GM20000 (cell line): Measurements from ENCODE around the gene RANBP17.
"Not testable (repeated sequence)": the region's sequence is repeated elsewhere in the genome, so short reads cannot be mapped to it uniquely, and the experiment has no call there.

Experiments
- DNase-seq: peaks from one replicate; pipeline ENCODE4 v3.0.0; 2012; ENCODE audit warnings: low spot score
- TF ChIP-seq, protein P1 (sequence below): IDR thresholded peaks from 2 replicates; pipeline ENCODE4 v1.5.1; 2012; ENCODE audit warnings: mild to moderate bottlenecking, control low read depth; ENCODE audit errors: extremely low read depth, missing control alignments

The RANBP17 gene

DNA sequence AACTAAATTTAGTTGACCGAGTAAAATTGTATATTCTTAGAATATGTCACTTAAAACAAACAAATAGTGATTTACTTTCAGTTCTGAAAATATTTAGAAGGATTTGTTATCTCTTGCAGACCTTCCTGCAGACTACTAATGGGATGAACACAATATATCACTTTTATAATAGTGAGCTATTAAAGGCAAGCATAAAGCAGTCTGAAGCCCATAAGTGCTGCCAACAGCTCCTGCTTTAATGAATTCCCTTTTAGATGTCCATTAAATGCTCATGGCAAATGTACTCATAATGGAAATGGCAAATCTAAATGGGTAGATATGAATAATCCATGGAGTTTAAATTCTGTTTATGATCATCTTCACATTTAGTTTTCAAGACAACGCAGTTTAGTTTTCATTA lies 170.2 kb downstream of the RANBP17 start:
- DNase-seq: no peak
- TF ChIP-seq, protein P1, sequence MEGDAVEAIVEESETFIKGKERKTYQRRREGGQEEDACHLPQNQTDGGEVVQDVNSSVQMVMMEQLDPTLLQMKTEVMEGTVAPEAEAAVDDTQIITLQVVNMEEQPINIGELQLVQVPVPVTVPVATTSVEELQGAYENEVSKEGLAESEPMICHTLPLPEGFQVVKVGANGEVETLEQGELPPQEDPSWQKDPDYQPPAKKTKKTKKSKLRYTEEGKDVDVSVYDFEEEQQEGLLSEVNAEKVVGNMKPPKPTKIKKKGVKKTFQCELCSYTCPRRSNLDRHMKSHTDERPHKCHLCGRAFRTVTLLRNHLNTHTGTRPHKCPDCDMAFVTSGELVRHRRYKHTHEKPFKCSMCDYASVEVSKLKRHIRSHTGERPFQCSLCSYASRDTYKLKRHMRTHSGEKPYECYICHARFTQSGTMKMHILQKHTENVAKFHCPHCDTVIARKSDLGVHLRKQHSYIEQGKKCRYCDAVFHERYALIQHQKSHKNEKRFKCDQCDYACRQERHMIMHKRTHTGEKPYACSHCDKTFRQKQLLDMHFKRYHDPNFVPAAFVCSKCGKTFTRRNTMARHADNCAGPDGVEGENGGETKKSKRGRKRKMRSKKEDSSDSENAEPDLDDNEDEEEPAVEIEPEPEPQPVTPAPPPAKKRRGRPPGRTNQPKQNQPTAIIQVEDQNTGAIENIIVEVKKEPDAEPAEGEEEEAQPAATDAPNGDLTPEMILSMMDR: no peak

GRCh38 chr5:171032435-171032973 lies 170.7 kb downstream of the RANBP17 start:
- no peak for DNase-seq
- TF ChIP-seq, protein P1: no peak

GRCh38 chr5:171041893-171042292 lies 180.1 kb downstream of the RANBP17 start:
- DNase-seq: not testable (repeated sequence)

DNA sequence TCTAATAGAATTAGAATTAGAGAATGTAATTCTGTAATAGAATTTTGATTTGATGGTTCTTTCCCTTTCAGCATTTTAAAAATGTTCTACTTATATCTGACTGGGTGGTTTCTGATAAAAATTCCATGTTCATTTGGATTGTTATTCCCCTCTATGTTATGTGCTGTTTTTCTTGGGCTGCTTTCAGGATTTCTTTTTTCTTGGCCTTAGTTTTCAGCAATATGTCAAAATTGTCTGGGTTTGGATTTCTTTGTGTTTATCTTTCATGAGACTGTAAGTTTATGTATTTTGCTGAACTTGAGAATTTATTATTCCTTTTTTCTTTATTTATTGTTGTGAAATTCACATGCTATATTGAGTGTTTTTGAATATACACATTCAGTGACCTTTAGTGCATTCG lies 189.1 kb downstream of the RANBP17 start:
- TF ChIP-seq, protein P1: no peak
- DNase-seq: no peak

DNA sequence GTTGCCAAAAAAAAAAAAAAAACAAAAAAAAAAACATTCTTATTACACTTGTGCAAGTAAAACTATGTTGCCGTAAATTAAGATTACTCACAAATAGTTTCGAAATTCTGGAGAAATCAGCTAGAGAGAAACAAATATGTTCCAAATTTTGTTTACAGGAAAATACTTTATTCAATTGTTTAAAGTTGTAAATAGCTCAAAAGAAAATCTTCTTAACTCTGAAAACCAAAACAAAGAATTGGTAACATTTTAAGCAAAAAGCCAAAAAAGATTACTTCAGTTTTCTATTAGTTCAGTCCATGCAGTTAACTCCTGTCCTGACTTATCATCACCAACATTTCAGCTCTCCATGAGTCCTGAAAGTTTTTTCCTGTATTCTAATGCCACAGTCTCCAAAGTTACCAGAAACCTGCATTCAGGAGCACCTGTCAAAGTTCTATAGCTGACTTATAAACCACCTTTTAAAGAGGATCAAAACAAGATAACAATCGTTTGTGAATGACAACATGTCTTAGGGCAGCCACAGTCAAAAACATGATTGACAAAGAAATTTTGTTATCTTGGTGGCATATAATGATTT lies 194.1 kb downstream of the RANBP17 start:
- TF ChIP-seq, protein P1: no peak
- no peak for DNase-seq

DNA sequence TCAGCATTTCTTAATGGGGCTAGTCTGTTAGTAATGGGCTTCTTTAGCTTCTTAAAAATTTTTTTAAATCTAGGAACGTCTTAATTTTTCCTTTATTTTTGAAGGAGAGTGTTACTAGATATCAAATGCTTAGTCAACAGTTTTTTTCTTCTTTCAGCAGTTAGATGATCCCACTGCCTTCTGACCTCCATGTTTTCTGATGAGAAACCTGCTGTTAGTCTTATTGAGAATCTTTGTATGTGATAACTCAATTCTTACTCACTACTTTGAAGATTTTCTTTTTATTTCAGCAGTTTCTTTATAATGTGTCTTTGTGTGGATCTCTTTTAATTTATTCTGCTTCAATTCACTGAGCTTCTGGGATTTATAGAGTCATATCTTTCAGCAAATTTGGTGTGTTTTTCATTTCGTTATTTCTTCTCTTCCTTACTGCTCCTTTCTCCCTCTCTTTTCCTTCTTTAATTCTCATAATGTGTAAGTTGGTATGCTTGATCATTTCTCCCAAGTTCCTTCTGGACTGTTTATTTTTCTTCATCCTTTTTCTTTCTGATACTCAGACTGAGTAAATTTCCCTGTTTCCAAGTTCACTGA lies 205.8 kb downstream of the RANBP17 start:
- TF ChIP-seq, protein P1: no peak
- no peak for DNase-seq

DNA sequence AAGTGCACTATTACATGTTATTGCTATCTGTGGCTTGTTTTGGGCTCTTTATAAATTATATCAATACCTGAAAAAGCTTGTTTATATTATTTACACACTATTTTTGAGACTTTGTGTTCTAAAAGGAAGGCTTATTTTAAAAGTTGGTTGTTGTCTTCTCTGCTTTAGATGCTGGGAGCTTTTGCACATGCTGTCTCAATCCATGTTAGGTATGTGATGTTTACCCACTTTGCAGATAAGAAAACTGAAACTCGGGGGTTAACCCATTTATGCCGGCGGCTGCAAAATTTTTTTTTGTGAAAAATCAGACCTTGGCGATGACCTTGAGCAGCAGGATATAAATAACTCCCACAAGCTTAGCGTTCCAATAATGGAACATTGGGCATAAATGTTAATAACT lies 212.9 kb downstream of the RANBP17 start:
- no peak for DNase-seq
- TF ChIP-seq, protein P1: no peak
